ENCODE data around the gene FOSB.
A peak's percentile ranks its signal among the peaks of the same experiment; 100 is the strongest.

Gene FOSB

DNA sequence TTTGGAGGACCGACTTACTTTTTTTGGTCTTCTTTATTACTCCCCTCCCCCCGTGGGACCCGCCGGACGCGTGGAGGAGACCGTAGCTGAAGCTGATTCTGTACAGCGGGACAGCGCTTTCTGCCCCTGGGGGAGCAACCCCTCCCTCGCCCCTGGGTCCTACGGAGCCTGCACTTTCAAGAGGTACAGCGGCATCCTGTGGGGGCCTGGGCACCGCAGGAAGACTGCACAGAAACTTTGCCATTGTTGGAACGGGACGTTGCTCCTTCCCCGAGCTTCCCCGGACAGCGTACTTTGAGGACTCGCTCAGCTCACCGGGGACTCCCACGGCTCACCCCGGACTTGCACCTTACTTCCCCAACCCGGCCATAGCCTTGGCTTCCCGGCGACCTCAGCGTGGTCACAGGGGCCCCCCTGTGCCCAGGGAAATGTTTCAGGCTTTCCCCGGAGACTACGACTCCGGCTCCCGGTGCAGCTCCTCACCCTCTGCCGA lies 409 bp downstream of the FOSB start:
- DNase-seq (ENCODE audit: low read depth, low spot score) = no peak

DNA sequence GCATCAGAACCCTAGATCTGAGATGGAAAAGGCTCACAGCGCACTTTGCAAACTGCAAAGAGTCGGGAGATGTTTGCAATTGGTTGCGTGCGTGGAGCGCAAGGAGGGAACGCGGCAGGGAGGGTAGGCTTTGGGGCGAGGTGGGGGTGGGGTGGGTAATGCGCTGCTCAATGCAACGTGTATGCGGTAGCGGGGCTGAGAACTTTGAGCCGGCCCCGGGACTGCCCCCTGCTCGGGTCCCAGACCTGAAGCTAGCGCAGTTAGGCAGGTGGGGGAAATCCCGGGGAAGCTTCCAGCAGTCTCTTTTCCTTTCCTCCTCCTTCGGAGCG lies 971 bp downstream of the FOSB start:
- no peak for DNase-seq (ENCODE audit: low read depth, low spot score)

DNA sequence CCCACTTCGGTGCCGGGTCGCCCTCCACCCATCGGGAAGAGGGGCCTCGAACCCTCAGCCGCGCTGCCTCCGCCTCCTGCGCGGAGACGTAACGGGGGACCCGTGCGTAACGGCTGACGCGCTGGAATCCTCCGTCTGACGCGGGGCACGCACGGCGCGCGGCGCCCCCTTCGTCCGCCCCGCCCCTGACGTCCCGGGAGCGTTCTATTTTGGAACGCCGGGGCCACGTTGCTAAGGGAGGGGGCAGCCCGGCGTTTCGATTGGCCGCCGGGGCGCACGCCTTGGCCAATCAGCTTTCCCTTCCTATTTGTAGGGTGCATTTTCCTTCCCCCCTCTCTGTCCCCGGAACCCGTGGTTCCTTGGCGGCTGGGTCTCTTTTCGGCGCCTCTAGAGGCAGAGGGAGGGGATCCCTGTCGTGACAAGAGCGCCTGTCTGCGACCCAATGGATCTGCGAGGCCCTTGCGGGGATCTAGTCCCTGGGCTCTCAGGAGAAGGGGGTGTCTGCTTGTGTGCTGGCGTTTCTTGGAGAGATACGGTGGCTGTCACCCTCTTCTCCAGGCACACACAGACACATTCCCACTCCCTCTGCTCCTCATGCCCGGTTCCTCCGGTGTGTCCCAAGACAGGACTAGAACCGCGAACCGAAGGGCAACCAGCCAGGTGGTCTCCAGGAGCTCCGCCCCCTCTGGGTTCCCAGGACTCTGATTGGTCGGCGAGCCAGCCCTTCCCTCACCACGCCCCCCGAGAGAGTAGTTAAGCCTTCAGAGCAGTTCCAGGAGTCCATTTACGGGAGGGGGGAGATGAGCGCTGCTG lies 1.5 kb downstream of the FOSB start:
- peak; percentile 86 for DNase-seq (ENCODE audit: low read depth, low spot score)

DNA sequence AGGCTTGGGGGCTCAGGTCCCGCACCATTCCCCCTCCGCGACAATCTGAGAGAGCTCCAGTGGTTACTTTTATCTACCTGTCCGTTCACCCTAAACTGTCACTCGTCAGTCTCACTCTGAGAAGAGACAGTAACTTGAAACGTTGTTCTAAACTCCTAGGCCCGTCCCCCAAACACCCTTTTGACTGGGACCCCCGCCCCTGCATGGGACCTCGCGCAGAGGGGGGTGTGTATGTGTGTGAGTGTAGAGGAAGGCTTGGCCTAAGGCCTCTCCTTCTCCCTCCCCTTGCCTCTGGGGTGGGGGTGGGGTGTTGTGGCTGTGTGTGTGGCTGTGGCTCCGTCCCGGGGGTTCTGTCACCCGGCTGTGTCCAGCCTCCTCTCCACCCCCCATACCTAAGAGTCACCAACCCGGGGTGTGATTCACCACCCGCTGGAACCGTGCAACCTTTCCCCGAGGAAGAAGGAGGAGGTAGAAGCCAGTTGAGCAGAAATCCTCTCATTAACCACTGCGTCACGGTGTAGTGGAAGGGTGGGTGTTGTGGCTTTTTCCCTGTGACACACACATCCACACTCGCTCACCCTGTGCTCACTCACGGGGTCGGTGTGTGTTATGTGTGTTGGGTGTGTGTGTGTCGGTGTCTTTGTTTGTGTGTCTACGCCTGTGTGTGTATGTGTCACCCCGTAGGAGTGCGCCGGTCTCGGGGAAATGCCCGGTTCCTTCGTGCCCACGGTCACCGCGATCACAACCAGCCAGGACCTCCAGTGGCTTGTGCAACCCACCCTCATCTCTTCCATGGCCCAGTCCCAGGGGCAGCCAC lies 2.4 kb downstream of the FOSB start:
- DNase-seq (ENCODE audit: low read depth, low spot score) = no peak

DNA sequence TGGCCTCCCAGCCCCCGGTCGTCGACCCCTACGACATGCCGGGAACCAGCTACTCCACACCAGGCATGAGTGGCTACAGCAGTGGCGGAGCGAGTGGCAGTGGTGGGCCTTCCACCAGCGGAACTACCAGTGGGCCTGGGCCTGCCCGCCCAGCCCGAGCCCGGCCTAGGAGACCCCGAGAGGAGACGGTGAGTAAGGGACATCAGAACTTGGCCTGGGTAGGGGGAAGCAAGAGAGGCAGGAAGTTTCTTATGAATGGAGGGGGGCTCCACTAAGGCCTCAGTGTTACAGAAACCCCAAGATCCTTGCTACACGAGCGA lies 2.9 kb downstream of the FOSB start:
- DNase-seq (ENCODE audit: low read depth, low spot score) = no peak

DNA sequence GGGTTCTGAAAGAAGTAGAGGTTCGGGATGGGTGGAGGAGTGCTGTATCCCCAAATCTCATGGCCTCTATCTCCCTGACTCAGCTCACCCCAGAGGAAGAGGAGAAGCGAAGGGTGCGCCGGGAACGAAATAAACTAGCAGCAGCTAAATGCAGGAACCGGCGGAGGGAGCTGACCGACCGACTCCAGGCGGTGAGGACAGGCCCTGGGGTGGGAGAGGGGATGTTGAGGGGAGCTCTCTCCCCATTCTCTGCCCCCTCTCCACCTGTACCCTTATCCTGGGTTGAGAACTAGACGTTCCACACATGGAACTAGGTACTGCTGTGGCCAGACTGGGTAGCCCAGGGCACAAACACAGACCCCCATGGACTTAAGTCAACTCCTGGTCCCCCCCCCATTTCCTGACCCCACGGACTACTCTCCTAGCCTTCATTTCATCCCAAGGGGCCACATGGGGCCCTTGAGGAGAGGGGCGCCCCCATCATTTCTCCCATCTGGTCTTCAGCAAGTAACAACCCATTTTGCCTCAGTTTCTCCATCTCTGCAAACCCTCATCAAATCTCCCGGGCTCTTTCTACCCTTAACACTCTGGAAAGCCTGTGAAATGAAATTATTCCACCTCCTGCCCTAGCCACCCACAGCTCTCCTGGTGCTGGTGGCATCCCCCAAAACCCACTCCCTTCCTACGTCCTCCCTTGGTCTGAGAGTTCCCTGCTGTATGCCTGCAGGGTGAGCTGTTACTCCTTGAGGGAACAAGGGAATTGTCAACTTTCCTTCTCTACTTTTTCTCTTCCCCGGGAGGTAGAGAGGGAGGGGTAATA lies 3.5 kb downstream of the FOSB start:
- no peak for DNase-seq (ENCODE audit: low read depth, low spot score)

DNA sequence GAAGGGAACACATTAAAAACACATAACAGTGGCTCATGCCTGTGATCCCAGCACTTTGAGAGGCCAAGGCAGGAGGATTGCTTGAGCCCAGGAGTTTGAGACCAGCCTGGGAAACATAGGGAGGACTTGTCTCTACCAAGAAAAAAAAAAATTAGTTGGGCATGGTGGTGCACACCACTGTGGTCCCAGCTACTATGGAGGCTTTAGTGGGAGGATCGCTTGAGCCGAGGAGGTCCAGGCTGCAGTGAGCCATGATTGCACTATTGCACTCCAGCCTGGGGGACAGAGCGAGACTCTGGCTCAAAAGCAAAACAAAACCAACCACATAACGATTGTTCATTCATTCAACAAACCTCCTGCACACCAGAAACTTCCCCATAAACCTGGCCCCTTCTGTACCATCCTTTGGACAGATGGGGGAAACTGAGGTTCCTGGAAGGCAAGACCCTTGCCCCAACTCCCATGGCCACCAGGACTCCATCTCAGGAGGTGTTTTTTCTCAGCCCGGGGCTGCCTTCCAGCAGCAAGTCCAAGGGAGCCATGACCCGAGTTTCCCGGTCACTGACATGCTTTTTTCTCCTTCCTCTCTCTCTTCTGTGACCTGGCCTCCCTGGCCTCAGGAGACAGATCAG lies 4.3 kb downstream of the FOSB start:
- DNase-seq (ENCODE audit: low read depth, low spot score) = no peak

DNA sequence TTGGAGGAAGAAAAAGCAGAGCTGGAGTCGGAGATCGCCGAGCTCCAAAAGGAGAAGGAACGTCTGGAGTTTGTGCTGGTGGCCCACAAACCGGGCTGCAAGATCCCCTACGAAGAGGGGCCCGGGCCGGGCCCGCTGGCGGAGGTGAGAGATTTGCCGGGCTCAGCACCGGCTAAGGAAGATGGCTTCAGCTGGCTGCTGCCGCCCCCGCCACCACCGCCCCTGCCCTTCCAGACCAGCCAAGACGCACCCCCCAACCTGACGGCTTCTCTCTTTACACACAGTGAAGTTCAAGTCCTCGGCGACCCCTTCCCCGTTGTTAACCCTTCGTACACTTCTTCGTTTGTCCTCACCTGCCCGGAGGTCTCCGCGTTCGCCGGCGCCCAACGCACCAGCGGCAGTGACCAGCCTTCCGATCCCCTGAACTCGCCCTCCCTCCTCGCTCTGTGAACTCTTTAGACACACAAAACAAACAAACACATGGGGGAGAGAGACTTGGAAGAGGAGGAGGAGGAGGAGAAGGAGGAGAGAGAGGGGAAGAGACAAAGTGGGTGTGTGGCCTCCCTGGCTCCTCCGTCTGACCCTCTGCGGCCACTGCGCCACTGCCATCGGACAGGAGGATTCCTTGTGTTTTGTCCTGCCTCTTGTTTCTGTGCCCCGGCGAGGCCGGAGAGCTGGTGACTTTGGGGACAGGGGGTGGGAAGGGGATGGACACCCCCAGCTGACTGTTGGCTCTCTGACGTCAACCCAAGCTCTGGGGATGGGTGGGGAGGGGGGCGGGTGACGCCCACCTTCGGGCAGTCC lies 5.0 kb downstream of the FOSB start:
- DNase-seq (ENCODE audit: low read depth, low spot score) = no peak

DNA sequence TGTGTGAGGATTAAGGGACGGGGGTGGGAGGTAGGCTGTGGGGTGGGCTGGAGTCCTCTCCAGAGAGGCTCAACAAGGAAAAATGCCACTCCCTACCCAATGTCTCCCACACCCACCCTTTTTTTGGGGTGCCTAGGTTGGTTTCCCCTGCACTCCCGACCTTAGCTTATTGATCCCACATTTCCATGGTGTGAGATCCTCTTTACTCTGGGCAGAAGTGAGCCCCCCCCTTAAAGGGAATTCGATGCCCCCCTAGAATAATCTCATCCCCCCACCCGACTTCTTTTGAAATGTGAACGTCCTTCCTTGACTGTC lies 5.5 kb downstream of the FOSB start:
- no peak for DNase-seq (ENCODE audit: low read depth, low spot score)

DNA sequence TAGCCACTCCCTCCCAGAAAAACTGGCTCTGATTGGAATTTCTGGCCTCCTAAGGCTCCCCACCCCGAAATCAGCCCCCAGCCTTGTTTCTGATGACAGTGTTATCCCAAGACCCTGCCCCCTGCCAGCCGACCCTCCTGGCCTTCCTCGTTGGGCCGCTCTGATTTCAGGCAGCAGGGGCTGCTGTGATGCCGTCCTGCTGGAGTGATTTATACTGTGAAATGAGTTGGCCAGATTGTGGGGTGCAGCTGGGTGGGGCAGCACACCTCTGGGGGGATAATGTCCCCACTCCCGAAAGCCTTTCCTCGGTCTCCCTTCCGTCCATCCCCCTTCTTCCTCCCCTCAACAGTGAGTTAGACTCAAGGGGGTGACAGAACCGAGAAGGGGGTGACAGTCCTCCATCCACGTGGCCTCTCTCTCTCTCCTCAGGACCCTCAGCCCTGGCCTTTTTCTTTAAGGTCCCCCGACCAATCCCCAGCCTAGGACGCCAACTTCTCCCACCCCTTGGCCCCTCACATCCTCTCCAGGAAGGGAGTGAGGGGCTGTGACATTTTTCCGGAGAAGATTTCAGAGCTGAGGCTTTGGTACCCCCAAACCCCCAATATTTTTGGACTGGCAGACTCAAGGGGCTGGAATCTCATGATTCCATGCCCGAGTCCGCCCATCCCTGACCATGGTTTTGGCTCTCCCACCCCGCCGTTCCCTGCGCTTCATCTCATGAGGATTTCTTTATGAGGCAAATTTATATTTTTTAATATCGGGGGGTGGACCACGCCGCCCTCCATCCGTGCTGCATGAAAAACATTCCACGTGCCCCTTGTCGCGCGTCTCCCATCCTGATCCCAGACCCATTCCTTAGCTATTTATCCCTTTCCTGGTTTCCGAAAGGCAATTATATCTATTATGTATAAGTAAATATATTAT lies 6.1 kb downstream of the FOSB start:
- DNase-seq (ENCODE audit: low read depth, low spot score) = no peak

DNA sequence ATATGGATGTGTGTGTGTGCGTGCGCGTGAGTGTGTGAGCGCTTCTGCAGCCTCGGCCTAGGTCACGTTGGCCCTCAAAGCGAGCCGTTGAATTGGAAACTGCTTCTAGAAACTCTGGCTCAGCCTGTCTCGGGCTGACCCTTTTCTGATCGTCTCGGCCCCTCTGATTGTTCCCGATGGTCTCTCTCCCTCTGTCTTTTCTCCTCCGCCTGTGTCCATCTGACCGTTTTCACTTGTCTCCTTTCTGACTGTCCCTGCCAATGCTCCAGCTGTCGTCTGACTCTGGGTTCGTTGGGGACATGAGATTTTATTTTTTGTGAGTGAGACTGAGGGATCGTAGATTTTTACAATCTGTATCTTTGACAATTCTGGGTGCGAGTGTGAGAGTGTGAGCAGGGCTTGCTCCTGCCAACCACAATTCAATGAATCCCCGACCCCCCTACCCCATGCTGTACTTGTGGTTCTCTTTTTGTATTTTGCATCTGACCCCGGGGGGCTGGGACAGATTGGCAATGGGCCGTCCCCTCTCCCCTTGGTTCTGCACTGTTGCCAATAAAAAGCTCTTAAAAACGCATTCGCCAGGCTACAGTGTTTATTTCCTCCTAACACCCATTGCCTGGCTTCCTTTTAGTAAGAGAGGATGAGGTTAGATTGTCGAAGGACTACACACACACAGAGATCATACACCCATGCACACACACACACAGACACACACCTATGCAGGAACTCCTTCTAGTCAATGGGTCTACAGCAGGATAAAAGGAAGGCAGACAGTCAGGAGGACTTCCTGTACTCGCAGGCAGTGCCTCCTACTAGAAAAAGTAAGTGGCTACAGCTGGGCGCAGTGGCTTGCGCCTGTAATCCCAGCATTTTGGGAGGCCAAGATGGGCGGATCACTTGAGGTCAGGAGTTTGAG lies 7.1 kb downstream of the FOSB start:
- DNase-seq (ENCODE audit: low read depth, low spot score) = no peak

DNA sequence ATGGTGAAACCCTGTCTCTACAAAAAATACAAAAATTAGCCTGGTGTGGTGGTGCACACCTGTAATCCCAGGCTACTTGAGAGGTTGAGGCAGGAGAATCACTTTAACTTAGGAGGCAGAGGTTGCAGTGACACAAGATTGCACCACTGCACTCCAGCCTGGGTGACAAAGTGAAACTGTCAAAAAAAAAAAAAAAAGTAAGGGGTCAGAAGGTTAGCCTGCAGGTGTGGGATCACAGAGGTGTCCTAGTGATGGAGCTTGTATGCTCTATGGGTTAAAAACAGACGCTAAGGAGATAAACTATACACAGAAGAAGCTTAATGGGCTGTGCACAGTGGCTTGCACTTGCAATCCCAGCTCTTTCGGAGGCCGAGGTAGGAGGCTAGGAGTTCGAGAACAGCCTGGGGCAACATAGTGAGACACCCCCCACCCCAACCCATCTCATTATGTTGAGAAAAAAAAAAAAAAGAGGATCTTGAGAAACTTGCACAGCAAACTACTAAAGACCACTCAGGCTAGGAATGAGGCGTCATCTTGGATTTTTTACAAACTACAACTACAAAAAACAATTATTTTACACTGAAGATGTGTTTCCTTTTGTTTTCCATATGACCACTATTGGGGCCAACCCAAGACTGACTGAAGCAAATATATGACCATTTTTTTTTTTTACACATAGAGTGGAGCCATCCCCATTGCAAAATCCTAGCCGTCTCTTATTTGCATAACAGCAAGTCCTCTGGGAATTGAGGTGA lies 7.9 kb downstream of the FOSB start:
- no peak for DNase-seq (ENCODE audit: low read depth, low spot score)

DNA sequence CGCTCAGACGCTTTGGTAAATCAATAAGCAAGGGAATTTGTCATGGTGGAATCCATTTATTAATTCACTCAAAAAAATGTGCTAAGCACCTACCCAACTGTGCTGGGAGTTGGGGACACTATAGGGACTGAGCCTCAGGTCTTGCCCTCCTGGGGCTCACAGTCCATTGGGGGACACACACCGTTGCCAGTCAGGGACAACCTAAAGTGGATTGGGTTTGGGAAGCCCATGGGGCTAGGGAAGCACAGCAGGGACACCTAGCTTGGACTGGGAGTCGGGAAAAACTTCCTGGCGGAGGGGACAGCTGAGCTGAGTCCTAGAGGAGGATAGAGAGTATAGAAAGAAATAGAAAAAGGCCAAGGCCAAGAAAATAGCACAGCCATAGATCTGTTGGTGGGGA lies 8.5 kb downstream of the FOSB start:
- DNase-seq (ENCODE audit: low read depth, low spot score) = no peak

DNA sequence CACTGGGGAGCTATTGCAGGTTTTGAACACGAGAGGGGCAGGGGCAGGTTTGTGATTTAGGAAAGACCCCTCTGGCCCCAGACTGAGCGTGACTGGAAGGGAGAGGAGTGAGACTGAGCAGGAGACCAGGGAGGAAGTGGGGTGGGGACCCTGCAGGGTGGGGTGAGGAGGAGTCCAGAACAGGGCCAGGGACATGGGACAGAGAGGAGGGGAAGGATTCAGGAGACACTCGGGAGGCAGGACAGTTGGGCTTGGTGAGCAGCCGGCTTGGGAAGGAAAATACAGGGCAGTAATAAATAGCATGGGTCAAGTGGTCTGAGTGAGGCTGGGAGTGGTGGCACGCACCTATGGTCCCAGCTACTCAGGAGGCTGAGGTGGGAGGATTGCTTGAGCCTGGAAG lies 9.4 kb downstream of the FOSB start:
- no peak for DNase-seq (ENCODE audit: low read depth, low spot score)

DNA sequence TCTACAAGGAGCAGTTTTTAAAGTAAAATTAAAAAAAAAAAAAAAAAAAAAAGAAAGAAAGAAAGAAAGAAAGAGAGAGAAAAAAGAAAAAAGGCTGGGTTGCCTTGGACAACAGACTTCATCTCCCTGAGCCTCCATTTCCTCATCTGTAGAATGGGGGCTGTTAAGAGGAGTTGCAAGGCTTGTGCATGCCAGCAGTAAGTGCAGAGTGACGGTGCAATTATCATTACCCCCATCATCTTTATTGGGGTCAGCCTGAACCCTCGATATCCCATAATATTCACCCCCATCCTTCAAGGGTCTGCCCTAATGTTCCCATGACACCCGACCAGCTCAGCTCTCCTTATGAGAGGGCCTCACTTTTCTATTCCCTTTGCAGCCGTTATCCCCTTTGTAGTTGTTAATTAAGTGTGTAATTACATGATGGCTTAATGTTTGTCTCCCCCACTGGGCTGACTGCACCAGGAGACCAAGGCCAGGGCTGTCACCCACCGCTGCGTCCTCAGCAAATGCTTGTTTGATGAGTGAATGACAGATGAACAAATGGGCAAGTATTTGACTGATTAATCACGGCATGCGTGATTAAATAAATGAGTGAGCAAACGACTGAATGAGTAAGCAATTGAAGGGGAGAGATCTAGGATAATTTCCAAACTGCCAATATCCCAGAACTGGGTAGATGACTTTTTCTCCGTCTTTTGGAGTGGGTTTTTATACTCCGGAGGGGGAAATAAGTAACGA lies 10.1 kb downstream of the FOSB start:
- no peak for DNase-seq (ENCODE audit: low read depth, low spot score)

DNA sequence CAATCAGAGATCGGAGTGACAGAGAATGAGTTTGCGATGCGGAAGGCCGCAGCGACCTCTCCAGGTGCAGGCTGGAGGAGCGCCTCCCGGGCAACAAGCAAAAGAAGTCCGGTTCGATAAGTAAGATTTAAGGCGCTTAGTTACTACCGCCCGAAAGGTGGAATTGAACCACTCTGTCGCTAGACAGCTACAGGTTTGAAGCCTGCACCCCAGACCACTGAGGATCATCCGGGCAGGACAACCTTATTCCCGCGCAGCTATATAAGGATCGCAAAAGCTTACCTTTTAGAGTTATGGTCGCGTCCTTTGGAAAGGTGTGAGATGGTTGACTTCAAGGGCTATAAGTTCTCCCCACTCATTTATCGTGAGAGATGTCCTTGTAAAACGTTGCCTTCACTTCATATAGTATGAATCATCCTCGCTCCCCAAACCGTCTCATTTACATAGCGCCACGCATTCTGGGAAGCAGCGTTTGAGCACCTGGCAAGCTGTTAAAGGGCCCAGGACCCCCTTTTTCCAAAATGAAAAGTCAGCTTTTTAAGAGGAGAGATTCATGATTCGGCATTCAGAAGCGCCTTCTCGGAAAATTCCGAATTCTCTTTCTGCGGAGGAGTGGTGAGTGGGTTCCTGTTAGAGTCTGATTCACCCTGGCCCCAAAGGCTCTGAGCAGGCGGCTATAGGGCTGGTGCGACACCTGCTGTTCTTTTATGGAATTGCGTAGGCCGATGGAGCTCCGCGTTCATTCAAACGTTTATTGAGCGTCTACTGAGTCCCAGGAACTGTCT lies 10.8 kb downstream of the FOSB start:
- peak; percentile 76 for DNase-seq (ENCODE audit: low read depth, low spot score)

DNA sequence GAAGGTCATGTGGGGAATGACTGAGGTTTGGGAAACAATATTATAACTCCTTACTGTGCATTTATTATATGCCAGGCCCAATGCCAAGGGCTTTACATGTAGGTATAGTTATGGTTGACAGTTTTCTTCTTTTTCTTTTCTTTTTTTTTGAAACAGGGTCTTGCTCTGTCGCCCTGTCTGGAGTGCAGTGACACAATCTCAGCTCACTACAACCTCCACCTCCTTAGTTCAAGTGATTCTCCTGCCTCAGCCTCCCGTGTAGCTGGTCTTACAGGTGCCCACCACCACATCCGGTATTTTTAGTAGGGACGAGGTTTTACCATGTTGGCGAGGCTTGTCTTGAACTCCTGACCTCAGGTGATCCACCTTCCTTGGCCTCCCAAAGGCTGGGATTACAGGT lies 15.2 kb downstream of the FOSB start:
- DNase-seq (ENCODE audit: low read depth, low spot score) = no peak
